Measurements from ENCODE around the gene CLEC1B. TPM values are rescaled to one million over a fixed set of nuclear protein-coding genes. Genes with fewer than 3 reads are reported as not detected.
"Not testable (repeated sequence)": the region's sequence is repeated elsewhere in the genome, so short reads cannot be mapped to it uniquely, and the experiment has no call there.

Gene CLEC1B
- total RNA-seq (2014; rRNA removed; shearing (Covaris generic)): not detected in 2 replicates
- not detected in 2 replicates for polyA plus RNA-seq (2015; cell fraction: cytosol; rRNA removed)
- not detected in 2 replicates for polyA plus RNA-seq (2015; cell fraction: nucleus; rRNA removed)

- no peak for DNase-seq (ENCODE audit: low read depth, low spot score)
- in situ Hi-C loops (cut with HindIII; ENCODE audit: low pct_unique_long_range_greater_than_20kb, low sequenced_read_pairs): no loop called here
These were observed at the start of gene CLEC1B for GRCh38 chr12:9999016-9999415. Gene CLEC1B (minus strand): TSS chr12:9999121. CDS start chr12:9999100, 21 bp downstream.

DNA sequence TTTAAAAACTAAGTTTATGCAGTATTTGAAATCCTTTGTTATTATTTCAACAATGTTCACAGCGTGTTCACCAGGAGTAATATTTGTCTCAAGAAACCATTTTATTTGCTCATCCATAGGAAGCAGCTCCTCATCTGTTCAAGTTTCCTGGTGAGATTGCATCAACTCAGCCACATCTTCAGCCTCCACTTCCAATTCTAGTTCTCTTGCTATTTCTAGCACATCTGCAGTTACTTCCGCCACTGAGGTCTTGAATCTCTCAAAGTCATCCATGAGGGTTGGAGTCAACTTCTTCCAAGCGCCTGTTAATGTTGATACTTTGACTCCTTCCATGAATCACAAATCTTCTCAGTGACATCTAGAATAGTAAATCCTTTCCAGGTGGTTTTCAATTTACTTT is 49.6 kb upstream of the CLEC1B start:
- no peak for DNase-seq (ENCODE audit: low read depth, low spot score)
- in situ Hi-C loops (cut with HindIII; ENCODE audit: low pct_unique_long_range_greater_than_20kb, low sequenced_read_pairs): no loop called here

- DNase-seq (ENCODE audit: low read depth, low spot score): no peak
- in situ Hi-C loops (cut with HindIII; ENCODE audit: low pct_unique_long_range_greater_than_20kb, low sequenced_read_pairs): no loop called here
These were observed 43.2 kb upstream of the CLEC1B start for GRCh38 chr12:10042167-10042566.

GRCh38 chr12:10033783-10034545 is 35.0 kb upstream of the CLEC1B start:
- peak; percentile 53 for DNase-seq (ENCODE audit: low read depth, low spot score)
- in situ Hi-C loops (cut with HindIII; ENCODE audit: low pct_unique_long_range_greater_than_20kb, low sequenced_read_pairs): no loop called here

GRCh38 chr12:10031771-10032175 is 32.9 kb upstream of the CLEC1B start:
- DNase-seq (ENCODE audit: low read depth, low spot score): no peak
- in situ Hi-C loops (cut with HindIII; ENCODE audit: low pct_unique_long_range_greater_than_20kb, low sequenced_read_pairs): no loop called here

- no peak for DNase-seq (ENCODE audit: low read depth, low spot score)
- in situ Hi-C loops (cut with HindIII; ENCODE audit: low pct_unique_long_range_greater_than_20kb, low sequenced_read_pairs): no loop called here
These were observed 32.4 kb upstream of the CLEC1B start for GRCh38 chr12:10031321-10031720.

GRCh38 chr12:10030446-10030845 is 31.5 kb upstream of the CLEC1B start, which contains the start of gene CLEC9A:
Gene CLEC9A (plus strand): TSS chr12:10030682. CDS start chr12:10052688, 22,006 bp downstream.
- in situ Hi-C loops (cut with HindIII; ENCODE audit: low pct_unique_long_range_greater_than_20kb, low sequenced_read_pairs): no loop called here
- DNase-seq (ENCODE audit: low read depth, low spot score): no peak

DNA sequence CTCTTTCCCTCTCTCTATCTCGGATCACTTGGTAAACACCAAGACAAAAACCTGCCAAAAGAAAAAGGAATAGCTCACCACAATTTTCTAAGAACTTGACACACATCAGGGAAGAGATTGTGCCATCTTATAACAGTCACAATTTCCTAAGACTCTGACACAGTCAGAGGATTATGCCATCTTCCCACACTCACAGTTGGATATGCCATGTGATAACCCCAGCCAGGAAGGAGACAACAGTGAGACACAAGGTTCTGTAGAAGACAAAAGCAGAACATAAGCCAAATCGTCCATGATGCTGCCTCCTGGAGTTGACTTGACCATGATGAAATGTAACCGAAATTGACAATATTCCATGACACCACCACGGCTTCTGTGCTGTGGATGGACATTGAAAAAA is 28.8 kb upstream of the CLEC1B start:
- in situ Hi-C loops (cut with HindIII; ENCODE audit: low pct_unique_long_range_greater_than_20kb, low sequenced_read_pairs): no loop called here
- peak; percentile 80 for DNase-seq (ENCODE audit: low read depth, low spot score)

DNA sequence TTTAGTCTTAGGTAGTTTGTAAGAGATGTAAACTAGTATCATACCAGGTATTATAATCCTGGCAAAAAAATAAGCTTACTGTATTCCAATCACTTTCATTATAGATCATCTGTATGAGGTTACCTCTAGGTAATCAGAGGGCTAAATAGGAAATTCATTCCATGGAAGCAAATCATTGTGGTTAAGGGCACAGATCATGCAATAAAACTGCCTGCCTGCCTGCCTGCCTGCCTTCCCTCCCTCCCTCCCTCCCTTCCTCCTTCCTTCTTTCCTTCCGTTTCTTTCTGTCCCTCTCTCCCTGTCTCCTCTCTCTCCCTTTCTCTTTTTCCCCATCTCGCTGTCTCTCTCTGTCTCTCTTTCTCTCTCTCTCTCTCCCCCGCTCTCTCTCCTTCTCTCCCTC is 28.4 kb upstream of the CLEC1B start:
- no peak for DNase-seq (ENCODE audit: low read depth, low spot score)
- in situ Hi-C loops (cut with HindIII; ENCODE audit: low pct_unique_long_range_greater_than_20kb, low sequenced_read_pairs): no loop called here

DNA sequence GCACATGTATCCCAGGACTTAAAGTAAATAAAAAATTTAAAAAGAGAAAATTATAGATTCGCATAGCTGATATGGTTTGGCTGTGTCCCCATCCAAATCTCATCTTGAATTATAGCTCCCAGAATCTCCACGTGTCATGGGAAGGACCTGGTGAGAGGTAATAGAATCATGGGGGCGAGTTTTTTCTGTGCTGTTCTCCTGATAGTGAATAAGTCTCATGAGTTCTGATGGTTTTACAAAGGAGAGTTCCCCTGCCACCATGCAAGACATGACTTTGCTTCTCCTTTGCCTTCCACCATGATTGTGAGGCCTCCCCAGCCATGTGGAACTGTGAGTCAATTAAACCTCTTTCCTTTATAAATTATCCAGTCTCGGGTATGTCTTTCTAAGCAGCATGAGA is 27.7 kb upstream of the CLEC1B start:
- in situ Hi-C loops (cut with HindIII; ENCODE audit: low pct_unique_long_range_greater_than_20kb, low sequenced_read_pairs); DNase-seq (ENCODE audit: low read depth, low spot score): not testable (repeated sequence)

- in situ Hi-C loops (cut with HindIII; ENCODE audit: low pct_unique_long_range_greater_than_20kb, low sequenced_read_pairs): no loop called here
- no peak for DNase-seq (ENCODE audit: low read depth, low spot score)
These were observed 26.3 kb upstream of the CLEC1B start for GRCh38 chr12:10025236-10025635.

GRCh38 chr12:10021342-10021741 is 22.4 kb upstream of the CLEC1B start:
- no peak for DNase-seq (ENCODE audit: low read depth, low spot score)
- in situ Hi-C loops (cut with HindIII; ENCODE audit: low pct_unique_long_range_greater_than_20kb, low sequenced_read_pairs): loop anchor here (25.0 kb wide), 1 partner anchor 116 kb away; the partner anchor contains the start of gene CLEC7A

GRCh38 chr12:10018386-10018785 is 19.5 kb upstream of the CLEC1B start:
- in situ Hi-C loops (cut with HindIII; ENCODE audit: low pct_unique_long_range_greater_than_20kb, low sequenced_read_pairs): loop anchor here (25.0 kb wide), 1 partner anchor 119 kb away; the partner anchor contains the start of gene CLEC7A
- no peak for DNase-seq (ENCODE audit: low read depth, low spot score)

- in situ Hi-C loops (cut with HindIII; ENCODE audit: low pct_unique_long_range_greater_than_20kb, low sequenced_read_pairs): loop anchor here (25.0 kb wide), 1 partner anchor 120 kb away; the partner anchor contains the start of gene CLEC7A
- DNase-seq (ENCODE audit: low read depth, low spot score): peak; percentile 45
These were observed 18.0 kb upstream of the CLEC1B start for GRCh38 chr12:10016881-10017280.

- in situ Hi-C loops (cut with HindIII; ENCODE audit: low pct_unique_long_range_greater_than_20kb, low sequenced_read_pairs): loop anchor here (25.0 kb wide), 1 partner anchor 122 kb away; the partner anchor contains the start of gene CLEC7A
- no peak for DNase-seq (ENCODE audit: low read depth, low spot score)
These were observed 16.5 kb upstream of the CLEC1B start for GRCh38 chr12:10015450-10015849.

DNA sequence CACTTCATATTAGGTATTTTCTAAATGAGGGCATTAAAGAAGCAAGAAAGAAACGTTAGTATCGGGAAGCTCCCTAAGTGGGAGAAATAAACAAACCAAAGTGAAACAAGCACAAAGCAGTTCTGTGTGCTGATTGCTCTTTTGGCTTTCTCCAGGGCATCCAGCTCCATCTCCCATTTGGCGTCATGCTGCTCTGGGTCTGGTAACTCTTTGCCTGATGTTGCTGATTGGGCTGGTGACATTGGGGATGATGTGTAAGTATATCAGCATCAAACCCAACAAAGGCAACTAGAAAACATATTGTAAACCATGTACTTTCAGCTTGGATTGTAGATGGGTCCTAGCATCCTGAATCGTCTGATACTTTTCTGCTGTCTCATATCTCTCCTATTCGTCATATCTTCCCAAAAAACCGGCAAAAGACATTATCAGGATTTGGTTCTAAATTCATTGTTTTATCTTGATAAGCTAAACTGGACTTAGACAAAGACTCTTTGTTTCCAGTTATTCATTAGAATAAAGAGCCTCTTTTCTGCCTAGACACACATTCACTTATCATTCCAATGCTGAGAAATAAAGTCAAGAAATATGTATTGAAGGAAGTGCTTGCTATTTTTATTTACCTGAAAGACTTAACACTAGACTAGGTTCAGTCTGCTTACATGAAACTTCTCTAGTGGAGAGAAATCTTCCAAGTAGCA is 13.9 kb upstream of the CLEC1B start:
- peak; percentile 55 for DNase-seq (ENCODE audit: low read depth, low spot score)
- in situ Hi-C loops (cut with HindIII; ENCODE audit: low pct_unique_long_range_greater_than_20kb, low sequenced_read_pairs): loop anchor here (25.0 kb wide), 1 partner anchor 125 kb away; the partner anchor contains the start of gene CLEC7A

DNA sequence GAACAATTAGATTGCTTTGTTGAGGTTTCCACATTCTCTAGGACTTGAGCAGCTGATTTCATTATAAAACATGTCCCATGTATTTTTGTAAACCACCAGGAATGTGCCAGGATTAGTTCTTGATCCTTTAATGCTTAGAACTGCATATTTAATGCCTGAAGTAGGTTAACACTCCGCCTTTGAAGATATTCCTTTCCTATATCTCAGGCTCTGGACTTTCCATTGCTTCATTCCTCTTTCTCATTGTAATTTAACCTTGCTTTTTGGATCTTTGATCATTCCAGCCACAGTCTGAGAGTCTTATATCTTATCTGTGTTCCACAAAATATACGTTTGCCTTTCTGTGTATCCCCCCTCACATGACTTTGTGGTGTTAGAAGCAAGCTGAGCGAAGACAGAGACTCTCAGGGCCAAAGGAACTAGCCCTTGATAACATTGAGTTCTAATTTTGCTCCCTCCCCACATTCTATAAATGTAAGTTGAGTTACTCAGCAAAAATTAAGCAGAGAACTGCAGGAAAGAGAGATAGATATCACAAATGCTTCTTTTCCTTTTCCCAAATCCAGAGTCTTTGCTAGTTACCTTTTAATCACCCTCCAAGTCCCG is 2.4 kb upstream of the CLEC1B start:
- no peak for DNase-seq (ENCODE audit: low read depth, low spot score)
- in situ Hi-C loops (cut with HindIII; ENCODE audit: low pct_unique_long_range_greater_than_20kb, low sequenced_read_pairs): loop anchor here (25.0 kb wide), 1 partner anchor 136 kb away; the partner anchor contains the start of gene CLEC7A

DNA sequence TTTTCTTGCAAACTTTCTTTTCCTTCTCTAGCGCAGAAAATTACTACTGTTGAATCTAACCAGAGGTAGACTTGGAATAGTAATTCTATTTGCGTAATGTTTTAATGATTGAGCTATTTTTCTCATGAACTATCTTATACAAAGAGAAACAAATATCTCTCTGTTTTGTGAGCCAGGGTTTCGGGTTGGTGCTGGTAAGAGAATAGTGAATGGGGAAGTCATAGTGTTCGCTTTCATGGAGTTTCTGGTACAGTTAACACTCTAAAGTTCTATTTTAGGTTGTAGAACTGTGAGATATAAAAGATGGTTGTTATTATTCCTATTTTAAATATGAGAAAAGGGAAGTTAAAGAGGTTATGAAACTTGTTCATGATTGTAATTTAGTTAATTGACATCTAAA is 6.6 kb downstream of the CLEC1B start:
- in situ Hi-C loops (cut with HindIII; ENCODE audit: low pct_unique_long_range_greater_than_20kb, low sequenced_read_pairs): no loop called here
- DNase-seq (ENCODE audit: low read depth, low spot score): peak; percentile 74
